Right atrium auricular region (tissue), 2 donors: ENCODE data around the gene KCNIP4. TPM values are rescaled to one million over a fixed set of nuclear protein-coding genes. Genes with fewer than 3 reads are reported as not detected.

Experiments used
- DNase-seq: peaks from one replicate; pipeline ENCODE4 v3.0.0-alpha.2; 2019; ENCODE audit warnings: low spot score
- H3K27ac ChIP-seq, 2 donors: fragments of 200-600 bp; sonication (generic); 1 replicate in 1 of 2; 2 replicates in 1 of 2; pipeline ENCODE4 v1.5.1; 2016 to 2019
- H3K27me3 ChIP-seq, 2 donors: fragments of 200-600 bp; sonication (generic); one replicate each; pipeline versions ENCODE4 v1.5.1 to v1.6.0; 2017 to 2019
- H3K36me3 ChIP-seq: fragments of 200-600 bp; sonication (generic); one replicate; pipeline ENCODE4 v1.5.1; 2016
- H3K4me1 ChIP-seq, 2 donors: fragments of 200-600 bp; sonication (generic); one replicate each; pipeline versions ENCODE4 v1.5.1 to v1.6.0; 2017 to 2019
- H3K4me3 ChIP-seq, 2 donors: fragments of 200-600 bp; sonication (generic); 1 replicate in 1 of 2; 2 replicates in 1 of 2; pipeline ENCODE4 v1.5.1; 2017 to 2019; ENCODE audit warnings: mild to moderate bottlenecking in 1 of 2, moderate library complexity in 1 of 2
- H3K9me3 ChIP-seq, 2 donors: fragments of 200-600 bp; sonication (generic); one replicate each; pipeline ENCODE4 v1.5.1; 2019
- CTCF ChIP-seq, 2 donors: fragments of 200-600 bp; sonication (generic); IDR thresholded peaks; one replicate each; pipeline ENCODE4 v1.5.1; 2019; ENCODE audit warnings: antibody characterized with exemption in 2 of 2
- total RNA-seq, 2 donors: library from RNA; depleted of rRNA; stranded (reverse); fragments of >200 nt; gene quantifications; one replicate each; pipeline ENCODE4 v1.1.0, GENCODE V29; 2016

KCNIP4 gene
- total RNA-seq, 2 donors from 2014 or later, result not detected

GRCh38 chr4:21552455-21552854, 396.1 kb downstream of the KCNIP4 start:
- no peaks in the 10 kb centered on the region for H3K27me3 ChIP-seq
- no peak overlapping the region for H3K27ac ChIP-seq
- H3K4me3 ChIP-seq, result no peak overlapping the region
- no peak for DNase-seq
- no peak for TF ChIP-seq CTCF (IDR thresholded peaks at IDR 0.05)
- H3K4me1 ChIP-seq, result no peaks in the 10 kb centered on the region
- H3K9me3 ChIP-seq, result no peaks in the 10 kb centered on the region
- H3K36me3 ChIP-seq, result no peaks in the 10 kb centered on the region

- Histone ChIP-seq H3K4me1 (no peaks in the 10 kb centered on the region), H3K27me3 (no peaks in the 10 kb centered on the region), H3K4me3 (no peak overlapping the region), H3K36me3 (no peaks in the 10 kb centered on the region), H3K9me3 (no peaks in the 10 kb centered on the region), H3K27ac (no peak overlapping the region)
- DNase-seq, result no peak
- no peak for TF ChIP-seq CTCF (IDR thresholded peaks at IDR 0.05)
Observed at GRCh38 chr4:21544955-21545354, 403.6 kb downstream of the KCNIP4 start.

- H3K27me3 ChIP-seq, result no peaks in the 10 kb centered on the region
- no peak overlapping the region for H3K27ac ChIP-seq
- no peak for DNase-seq
- H3K4me3 ChIP-seq, result no peak overlapping the region
- no peaks in the 10 kb centered on the region for H3K36me3 ChIP-seq
- no peaks in the 10 kb centered on the region for H3K4me1 ChIP-seq
- no peak for TF ChIP-seq CTCF (IDR thresholded peaks at IDR 0.05)
- no peaks in the 10 kb centered on the region for H3K9me3 ChIP-seq
Observed at GRCh38 chr4:21544415-21544814, 404.2 kb downstream of the KCNIP4 start.

GRCh38 chr4:21543514-21543913, 405.1 kb downstream of the KCNIP4 start:
- no peak for DNase-seq
- no peak overlapping the region for H3K27ac ChIP-seq
- H3K27me3 ChIP-seq, result no peaks in the 10 kb centered on the region
- no peaks in the 10 kb centered on the region for H3K9me3 ChIP-seq
- H3K36me3 ChIP-seq, result no peaks in the 10 kb centered on the region
- TF ChIP-seq CTCF (IDR thresholded peaks at IDR 0.05), result no peak
- H3K4me3 ChIP-seq, result no peak overlapping the region
- H3K4me1 ChIP-seq, result no peaks in the 10 kb centered on the region

GRCh38 chr4:21535898-21536297, 412.7 kb downstream of the KCNIP4 start:
- H3K27me3 ChIP-seq, result no peaks in the 10 kb centered on the region
- no peaks in the 10 kb centered on the region for H3K4me1 ChIP-seq
- H3K4me3 ChIP-seq, result no peak overlapping the region
- no peaks in the 10 kb centered on the region for H3K9me3 ChIP-seq
- H3K36me3 ChIP-seq, result no peaks in the 10 kb centered on the region
- no peak for DNase-seq
- TF ChIP-seq CTCF (IDR thresholded peaks at IDR 0.05), result no peak
- no peak overlapping the region for H3K27ac ChIP-seq

GRCh38 chr4:21531048-21531447, 417.5 kb downstream of the KCNIP4 start:
- H3K36me3 ChIP-seq, result no peaks in the 10 kb centered on the region
- H3K27me3 ChIP-seq, result no peaks in the 10 kb centered on the region
- no peaks in the 10 kb centered on the region for H3K9me3 ChIP-seq
- no peak overlapping the region for H3K4me3 ChIP-seq
- no peak for TF ChIP-seq CTCF (IDR thresholded peaks at IDR 0.05)
- H3K4me1 ChIP-seq, result no peaks in the 10 kb centered on the region
- no peak overlapping the region for H3K27ac ChIP-seq
- no peak for DNase-seq
